HG02840 (cell line): ENCODE data around the gene NEMP2.
"Not testable (repeated sequence)": the region's sequence is repeated elsewhere in the genome, so short reads cannot be mapped to it uniquely, and the experiment has no call there.

Experiments used
- ATAC-seq: cut with Tn5 transposase; IDR thresholded peaks from one replicate; pipeline ENCODE4 v1.9.1; 2021; ENCODE audit warnings: mild to moderate bottlenecking, moderate library complexity, moderate number of reproducible peaks; ENCODE audit not compliant: unreplicated experiment, low FRiP score

NEMP2 gene

DNA sequence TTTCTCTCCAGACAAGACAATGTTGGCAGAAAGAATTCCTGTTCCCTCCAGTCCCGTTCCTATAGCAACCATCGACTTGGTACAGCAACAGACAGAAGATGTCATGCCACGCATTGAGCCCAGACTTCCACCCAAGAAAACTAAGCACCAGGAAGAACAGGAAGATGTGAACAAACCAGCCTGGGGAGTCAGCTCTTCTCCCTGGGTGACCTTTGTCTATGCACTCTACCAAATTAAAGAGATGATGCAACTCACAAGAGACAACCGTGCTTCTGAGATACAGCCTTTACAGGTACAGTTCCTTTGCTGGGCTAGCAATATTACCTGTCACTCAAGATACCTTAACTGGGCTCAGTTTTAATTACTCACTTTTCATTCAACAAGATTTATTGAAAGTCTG lies 37.1 kb downstream of the NEMP2 start:
- ATAC-seq: no peak

DNA sequence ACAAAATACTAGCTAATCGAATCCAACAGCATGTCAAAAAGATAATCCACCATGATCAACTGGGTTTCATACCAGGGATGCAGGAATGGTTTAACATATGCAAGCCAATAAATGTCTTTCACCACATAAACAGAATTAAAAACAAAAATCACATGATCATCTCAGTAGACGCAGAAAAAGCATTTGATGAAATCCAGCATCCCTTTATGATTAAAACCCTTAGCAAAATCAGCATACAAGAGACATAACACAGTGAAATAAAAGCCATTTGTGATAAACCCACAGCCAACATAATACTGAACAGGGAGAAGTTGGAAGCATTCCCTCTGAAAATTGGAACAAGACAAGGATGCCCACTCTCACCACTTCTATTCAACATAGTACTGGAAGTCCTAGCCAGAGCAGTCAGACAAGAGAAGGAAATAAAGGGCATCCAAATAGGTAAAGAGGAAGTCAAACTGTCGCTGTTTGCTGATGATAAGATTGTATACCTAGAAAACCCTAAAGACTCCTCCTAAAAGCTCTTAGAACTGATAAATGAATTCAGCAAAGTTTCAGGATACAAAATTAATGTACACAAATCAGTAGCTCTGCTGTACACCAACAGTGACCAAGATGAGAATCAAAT lies 39.8 kb downstream of the NEMP2 start:
- ATAC-seq: not testable (repeated sequence)

DNA sequence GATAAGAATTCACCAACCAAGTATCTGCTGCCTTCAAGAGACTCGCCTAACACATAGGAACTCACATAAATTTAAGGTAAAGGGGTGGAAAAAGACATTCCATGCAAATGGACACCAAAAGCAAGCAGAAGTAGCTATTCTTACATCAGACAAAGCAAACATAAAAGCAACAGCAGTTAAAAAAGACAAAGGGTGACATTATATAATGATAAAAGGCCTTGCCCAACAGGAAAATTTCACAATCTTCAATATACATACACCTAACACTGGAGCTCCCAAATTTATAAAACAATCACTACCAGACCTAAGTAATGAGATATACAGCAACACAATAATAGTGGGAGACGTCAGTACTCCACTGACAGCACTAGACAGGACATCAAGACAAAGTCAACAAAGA lies 41.4 kb downstream of the NEMP2 start:
- no peak for ATAC-seq

DNA sequence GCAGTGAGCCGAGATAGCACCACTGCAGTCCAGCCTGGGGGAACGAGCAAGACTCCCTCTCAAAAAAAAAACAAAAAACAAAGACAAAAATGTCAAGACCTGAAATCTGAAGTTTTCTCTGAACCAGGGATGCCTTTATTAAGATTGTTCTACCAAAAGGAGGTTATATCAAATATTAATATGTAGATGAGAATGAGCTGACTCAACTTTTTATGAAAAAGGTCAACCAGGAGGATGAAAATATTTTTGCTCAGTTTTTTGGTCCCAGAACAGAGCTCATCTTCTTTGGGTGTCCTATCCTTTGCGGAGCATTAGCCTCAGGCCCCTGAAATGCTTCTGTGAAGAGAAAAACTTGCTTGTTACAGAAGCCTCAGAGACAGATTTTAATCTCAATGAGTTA lies 44.0 kb downstream of the NEMP2 start:
- no peak for ATAC-seq

DNA sequence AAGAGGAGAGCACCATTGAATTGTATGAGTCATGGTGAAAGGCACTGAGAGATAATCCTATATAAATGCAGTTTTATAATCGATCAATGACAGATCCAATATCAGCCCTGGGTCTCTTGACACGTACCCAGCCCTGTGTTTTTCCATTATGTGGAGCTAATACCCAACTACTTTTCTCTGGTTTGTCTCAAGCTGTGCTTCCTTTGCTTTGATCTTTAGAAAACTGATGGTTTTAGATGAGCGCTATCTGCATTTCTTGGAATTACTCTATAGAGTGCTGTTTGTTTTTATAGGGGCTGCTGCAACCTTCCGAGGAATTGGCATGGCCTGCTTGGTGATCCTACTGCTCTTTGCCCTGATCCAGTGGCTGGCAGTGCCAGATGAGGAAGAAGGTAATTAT lies 45.0 kb downstream of the NEMP2 start:
- ATAC-seq: no peak

DNA sequence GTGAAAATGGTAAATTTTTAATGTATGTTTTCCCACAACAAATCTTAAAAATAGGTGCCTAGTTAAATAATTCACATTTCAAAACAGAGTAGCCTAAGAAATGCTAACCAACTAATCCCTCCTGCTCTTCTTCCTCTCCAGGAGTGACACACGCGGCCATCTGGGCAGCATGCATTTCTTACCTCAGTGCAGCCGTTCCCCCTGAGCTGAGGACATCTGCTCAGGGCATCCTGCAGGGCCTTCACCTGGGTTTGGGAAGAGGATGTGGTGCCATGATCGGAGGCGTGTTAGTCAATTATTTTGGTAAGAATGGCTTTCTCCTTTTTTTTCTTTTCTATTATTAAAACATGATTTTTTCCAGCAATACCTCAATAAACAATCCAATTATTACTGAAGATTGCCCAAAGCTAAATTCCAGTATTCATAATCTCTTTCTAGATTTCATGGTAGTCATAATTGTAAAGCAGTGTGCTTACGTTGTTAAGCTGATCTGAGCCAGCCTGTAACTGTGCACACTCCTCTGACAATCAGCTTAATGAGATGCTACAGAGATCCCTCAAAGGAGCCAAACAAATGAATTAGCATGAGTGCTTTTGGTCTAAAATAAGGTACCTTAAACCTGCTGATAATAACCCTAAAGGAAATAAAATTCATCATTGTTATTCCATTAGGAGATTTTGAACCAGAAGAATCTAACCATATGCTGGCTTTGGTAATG lies 45.8 kb downstream of the NEMP2 start:
- no peak for ATAC-seq

DNA sequence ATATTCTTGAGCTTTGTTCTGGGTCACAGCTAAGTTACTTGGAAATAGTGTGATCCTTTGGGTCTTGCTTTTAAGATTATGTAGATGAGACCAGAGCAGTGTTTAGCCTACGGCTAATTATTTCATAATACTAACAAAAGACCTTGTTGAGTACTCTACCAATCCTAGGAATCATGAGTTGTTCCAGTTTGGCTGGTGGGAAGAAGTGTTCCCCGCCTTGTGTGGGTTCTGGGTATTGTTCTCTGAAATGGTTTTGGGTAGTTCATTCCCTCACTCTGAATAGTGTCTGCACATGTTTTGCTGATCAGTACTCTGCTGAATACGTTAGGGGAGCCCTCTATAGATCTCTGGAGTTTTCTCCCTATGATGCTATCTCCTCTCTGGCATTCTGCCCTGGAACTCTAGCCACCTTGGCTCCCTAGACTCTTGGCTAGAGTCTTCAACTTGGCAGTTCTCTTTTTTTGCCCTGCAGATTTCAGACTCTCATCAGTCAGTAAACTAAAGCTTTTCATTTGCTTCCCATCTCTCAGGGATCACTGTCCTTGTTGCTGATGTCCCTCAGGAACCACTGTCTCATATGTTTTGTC lies 48.4 kb downstream of the NEMP2 start:
- no peak for ATAC-seq

DNA sequence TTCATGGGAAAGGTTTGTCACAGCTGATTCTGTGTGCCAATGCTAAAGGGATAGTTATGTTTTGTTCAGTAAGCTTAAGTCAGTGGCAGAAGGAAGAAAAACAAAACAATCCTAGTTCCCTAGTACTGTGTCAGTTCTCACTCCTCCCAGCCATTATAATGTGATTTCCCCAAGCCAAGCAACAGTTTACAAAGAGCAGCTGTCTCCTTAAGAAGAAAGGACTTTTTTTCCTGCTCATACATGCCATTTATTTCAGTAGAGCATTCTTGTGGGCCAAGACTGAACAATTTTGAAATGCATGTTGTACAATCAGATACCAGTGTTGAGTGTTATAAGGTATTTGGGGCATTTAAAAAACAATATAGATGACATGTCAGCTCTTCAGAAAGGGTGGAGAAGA lies 52.1 kb downstream of the NEMP2 start:
- no peak for ATAC-seq

DNA sequence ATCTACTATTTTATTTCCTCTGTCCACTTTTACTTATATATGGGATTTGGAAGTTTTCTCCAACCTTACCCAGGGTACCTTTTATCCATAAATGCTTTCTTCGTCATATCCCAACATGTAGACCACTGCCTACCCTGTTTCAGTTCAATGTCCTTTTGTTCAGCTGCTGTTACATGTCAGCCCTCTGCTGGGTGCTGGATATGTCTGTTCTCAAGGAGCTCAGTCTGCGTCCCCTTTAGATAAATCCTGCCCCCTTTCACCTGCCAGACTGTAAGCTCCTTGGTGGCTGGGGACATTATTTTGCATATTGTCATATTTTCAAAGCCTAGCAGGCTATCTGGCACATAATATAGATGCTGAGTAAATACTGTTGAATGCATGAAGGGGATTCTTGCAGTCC lies 53.2 kb downstream of the NEMP2 start:
- no peak for ATAC-seq

DNA sequence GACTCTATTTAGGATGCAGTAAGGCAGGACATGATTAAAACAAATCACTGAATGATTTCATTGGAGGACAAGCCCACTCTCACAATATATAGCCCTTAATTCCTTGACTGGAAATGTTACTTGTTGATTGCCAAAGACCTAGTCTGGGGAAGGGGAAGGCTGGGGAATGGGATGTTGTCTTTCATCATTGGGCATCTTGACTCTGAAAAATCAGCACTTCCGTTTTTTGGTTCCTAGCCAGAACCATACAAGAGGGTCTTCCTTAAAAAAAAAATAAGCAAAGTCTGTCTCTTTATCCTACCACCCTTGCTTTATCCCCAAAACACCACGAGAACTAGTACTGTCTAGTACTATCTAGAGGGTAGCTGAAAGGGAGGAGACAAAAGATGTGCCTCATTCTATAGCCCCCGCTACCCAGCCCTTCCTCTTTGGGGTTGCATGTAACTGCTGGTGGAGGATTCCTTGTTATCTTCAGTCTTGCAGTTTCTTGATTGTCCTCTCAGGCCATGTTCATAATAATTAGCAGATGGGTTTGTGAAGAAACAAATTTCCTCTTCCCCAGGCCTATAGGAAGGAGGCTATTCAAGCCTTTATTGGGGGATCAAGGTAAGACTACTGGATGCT lies 55.8 kb downstream of the NEMP2 start:
- ATAC-seq: no peak

DNA sequence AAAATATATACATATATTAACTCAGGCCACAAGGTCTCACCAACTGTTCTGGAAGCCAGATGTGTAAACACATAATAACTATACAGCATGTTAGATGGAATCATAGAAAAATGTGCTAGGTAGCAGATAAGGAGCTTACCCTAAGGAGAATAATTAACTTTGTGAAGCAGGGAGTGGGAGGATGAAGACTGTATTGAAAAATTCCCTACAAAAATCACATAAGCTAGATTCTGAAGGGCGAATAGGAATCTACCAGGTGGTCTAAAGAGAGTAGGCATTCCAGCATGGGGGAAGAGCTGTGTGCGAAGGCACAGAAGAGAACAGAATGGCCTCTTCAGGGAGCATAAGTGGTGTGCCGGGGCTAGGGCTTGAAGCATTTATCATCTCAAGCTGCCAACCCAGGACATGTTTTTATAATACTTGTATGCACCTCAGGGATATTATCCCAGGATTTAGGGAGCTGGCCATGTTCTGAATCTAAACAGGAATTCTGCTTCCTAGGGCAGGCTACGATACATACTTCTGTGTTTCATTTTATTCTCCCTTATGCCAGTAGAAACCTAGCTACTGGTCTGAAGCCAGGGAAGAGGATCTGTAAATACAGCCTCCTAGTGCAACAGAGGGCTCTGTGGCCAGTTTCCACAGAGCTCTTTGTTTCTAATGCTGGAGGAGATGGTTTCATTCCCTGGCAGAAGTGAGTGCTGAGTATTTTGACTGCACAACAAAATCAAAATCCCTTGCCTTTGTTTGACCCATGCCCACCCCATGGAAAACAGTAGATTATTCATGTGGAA lies 56.7 kb downstream of the NEMP2 start:
- no peak for ATAC-seq

DNA sequence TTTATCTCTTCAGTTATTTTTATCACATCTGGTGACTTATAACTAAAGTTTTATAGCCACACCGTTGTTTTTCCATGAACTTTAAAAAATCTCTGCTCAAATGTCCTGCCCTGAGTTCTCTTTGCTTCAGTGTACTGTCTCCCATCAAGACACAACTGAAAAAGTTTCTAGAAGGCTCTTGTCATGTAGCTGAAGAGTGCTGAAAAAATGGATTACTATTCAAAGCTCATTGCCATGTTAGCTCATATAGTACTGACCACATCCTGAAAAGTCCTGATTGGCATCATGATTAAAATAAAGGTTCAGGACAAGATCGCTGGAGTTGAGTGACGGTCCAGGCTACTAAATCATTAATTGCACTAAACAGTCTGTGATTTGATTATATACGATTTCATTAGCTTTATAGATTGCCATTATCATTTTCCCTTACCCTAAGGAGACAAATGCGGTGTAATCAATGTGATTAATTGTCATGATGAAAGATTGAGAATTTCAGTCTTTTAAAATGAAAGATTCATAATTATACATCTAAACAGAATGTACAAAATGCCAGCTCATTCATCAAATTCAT lies 64.2 kb downstream of the NEMP2 start:
- no peak for ATAC-seq

DNA sequence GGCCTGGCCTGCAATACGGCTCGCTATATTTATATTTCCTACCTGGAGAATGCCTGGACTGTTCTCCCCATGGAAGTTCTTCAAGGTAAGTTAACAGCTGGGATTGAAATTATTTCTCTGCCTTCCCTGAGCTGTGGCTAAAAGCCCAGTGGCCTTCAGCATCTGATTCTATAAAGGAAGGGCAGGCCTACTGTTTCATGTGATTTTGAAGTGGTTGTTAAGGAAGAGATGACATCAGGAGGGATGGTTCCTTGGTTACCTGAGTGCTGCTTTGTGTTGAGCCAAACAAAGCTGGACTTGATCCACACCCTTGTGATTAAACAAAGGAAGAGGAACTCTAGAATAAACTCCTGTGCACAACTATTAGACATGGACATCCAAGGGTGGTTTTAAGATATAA lies 64.8 kb downstream of the NEMP2 start:
- no peak for ATAC-seq

DNA sequence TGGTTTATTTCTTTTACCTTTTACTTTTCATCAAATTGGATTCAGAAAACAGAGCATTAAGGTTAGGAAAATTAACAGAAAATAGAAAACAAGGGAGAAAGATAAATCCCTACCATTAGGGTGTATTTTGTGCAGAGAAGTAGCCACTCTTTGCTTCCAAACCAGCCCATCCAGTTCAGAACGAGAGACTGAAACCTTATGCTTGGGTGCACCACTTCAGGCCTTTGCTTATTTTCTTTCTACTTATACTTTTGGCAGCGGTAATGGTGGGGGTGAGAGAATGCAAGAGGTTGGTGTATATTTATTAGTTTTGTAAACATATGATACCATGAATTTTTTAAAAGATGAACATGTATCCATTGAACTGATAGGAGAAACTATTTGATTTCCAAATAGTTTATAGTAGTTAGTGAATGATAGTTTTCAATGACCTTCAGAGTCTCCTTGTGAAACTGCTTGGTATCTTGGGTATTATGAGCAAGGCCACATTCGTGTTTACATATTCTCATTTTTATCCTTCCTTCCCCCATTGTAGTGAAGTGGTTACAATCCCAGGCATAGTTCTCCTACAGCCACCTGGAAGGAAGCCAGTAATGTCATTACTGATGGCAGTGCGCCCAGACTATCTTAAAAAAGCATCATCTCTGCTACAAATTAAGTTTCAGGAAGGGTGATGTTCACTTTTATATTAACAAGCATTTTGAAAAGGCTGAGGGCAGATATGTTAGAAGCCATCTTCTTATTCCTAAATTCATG lies 65.5 kb downstream of the NEMP2 start:
- ATAC-seq: peak; percentile 56

DNA sequence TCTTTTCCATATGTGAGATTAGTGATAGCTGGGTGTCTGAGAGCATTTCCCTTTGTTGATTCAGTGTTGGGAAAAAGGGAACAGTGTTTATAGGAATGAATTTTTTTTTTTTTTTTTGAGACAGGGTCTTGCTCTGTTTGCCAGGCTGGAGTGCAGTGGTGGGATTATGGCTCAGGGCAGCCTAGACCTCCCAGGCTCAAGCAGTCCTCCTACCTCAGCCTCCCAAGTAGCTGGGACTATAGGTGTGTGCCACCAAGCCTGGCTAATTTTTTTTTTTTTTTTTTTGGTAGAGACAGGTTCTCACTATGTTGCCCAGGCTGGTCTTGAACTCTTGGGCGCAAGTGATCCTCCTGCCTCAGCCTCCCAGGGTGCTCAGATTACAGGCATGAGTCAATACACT lies 66.2 kb downstream of the NEMP2 start:
- not testable (repeated sequence) for ATAC-seq

DNA sequence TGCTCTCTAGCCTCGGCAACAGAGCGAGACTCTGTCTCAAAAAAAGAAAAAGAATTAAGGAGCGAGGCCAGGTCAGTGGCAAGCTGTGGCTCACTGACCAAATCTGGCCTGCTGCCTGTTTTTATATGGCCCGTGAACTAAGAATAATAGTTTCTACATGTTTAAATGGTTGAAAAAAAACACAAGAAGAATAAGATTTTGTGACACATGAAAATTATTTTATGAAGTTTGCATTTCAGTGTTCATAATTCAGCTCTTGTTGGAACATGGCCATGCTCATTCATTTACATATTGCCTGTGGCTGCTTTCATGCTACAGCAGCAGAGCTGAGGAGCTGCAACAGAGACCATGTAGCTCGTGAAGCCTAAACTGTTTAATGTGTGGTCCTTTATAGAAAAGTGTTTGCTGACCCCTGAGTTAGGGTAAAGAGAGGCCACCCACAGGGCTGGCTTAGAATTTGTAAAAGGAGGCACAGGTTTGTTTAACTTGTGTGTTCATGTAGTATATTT lies 66.9 kb downstream of the NEMP2 start:
- no peak for ATAC-seq

DNA sequence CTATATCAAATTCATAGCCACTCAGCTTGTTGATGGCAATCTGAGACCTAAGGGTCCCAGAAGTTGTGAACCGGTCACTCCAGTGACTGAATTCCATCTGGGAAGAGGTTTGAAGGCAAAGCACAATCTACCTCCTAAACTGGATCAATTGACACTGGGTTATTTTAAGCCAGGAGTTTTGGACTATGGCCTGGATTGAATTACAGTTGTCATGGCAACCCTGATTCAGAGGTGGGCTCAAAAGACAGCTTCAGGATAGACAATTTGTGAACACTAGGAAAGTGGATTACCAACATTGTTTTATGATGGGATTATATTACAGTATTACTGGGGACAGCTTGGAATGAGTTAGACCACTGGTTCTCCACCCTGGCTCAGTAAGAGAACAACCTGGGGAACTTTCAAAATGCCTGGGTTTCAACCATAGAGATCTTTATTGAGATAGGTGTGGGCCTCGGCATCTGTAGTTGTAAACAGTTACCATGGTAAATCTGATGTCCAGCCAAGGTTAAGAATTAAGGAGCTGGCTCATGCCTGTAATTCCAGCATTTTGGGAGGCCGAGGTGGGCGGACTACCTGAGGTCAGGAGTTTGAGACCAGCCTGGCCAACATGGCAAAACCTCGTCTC lies 67.6 kb downstream of the NEMP2 start:
- no peak for ATAC-seq

DNA sequence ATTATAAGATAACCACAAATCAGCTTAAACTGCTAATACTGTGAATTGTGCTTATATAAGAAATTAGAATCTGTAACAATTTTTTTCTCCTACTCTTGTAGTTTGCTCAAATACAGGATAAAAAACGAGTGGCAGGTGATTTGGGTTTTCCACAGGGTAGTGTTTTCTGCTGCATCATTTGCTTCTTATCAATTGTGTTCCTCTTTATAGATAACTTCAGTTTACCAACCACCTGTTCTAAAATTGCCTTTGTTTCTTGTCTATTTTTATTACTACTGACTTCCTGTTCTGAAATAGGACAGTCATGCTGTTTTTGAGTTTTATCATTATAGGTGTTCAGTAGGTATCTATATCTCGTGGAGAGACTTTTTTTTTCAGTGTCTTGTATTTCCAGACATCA lies 69.5 kb downstream of the NEMP2 start:
- ATAC-seq: no peak

DNA sequence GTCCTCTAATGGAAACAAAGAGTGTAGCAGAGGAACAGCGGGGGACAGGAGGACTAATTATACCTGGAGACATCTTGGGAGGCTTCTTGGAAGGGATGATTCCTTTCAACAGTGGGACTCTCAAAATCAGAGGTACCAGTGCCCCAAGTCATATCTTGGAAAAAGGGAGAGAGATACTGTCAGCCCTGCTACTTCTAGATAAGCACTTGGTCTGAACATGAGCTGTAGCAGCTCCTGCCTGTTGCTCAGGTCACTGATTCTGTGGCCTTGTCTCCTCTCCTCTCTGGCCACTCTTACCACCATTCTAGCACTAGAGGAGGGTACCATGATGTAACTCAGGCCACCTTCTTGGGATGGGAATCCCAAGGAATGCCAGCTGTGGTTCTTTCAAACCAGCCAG lies 71.9 kb downstream of the NEMP2 start:
- no peak for ATAC-seq
